HEK293T (cell line): Measurements from ENCODE around the gene SIK2.

ENCODE experiments used
- ARNT ChIP-seq: fragments of 450-650 bp; IDR thresholded peaks from 2 replicates; pipeline ENCODE4 v1.6.1; 2017; ENCODE audit warnings: mild to moderate bottlenecking
- FOXK2 ChIP-seq: fragments of 450-650 bp; IDR thresholded peaks from 2 replicates; pipeline ENCODE4 v1.6.1; 2016; ENCODE audit warnings: mild to moderate bottlenecking
- FOXM1 ChIP-seq: fragments of 450-650 bp; IDR thresholded peaks from 2 replicates; pipeline ENCODE4 v1.6.1; 2017; ENCODE audit warnings: mild to moderate bottlenecking, borderline replicate concordance
- L3MBTL2 ChIP-seq: fragments of 450-650 bp; conservative IDR thresholded peaks from 2 replicates; pipeline ENCODE4 v1.6.1; 2016; ENCODE audit warnings: mild to moderate bottlenecking
- LEF1 ChIP-seq: fragments of 450-650 bp; IDR thresholded peaks from 2 replicates; pipeline ENCODE4 v1.6.1; 2017; ENCODE audit warnings: mild to moderate bottlenecking, borderline replicate concordance
- SP1 ChIP-seq: fragments of 450-650 bp; IDR thresholded peaks from 2 replicates; pipeline ENCODE4 v1.6.1; 2017
- SUZ12 ChIP-seq: fragments of 450-650 bp; IDR thresholded peaks from 2 replicates; pipeline ENCODE4 v1.6.1; 2016; ENCODE audit warnings: mild to moderate bottlenecking

DNA sequence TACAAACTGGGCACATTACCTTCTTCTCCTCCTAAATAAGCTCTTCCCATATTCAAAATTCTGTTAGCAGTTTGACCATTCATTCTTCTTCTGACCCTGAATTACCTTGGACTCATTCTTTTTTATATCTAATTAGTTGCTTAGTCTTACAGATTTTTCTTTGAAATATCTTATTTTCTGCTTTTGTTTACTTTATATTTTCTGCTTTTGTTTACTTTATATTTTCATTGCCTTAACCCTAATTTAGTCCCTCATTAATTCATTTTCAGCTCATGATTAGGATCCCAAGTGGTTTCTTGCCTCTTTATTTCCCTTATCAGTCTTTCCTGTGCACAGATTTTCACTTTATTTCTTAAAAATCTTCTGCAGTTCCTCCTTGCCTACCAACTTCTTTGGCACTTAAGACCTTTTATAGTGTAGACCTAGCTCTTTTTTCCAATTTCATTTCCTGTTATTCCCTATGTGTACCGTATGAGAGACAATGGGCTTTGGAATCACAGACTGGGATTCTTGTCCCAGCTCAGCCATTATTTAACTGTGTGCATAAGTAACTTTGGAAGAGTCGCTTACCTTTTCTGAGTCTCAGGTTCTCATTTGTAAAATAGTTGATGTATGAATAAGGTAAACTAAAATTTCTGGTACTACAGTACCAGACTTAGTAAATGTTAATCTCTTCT is 39.2 kb downstream of the SIK2 start:
- TF ChIP-seq L3MBTL2: no peak
- TF ChIP-seq SUZ12: no peak
- no peak for TF ChIP-seq SP1
- no peak for TF ChIP-seq FOXM1
- TF ChIP-seq ARNT: no peak
- TF ChIP-seq LEF1: no peak
- no peak for TF ChIP-seq FOXK2
